Activated CD4-positive, CD25-positive, alpha-beta regulatory T cell treated with anti-CD3 and anti-CD28 coated beads, Interleukin-2, amount 50 U/mL, for 16 hours (primary cell): Measurements from ENCODE around the gene PIP5K1B.

Experiments used
- DNase-seq: peaks from one replicate; pipeline ENCODE4 v3.0.0-alpha.2; 2020; ENCODE audit warnings: low read depth, low spot score

PIP5K1B gene

GRCh38 chr9:68851657-68852056 is 146.6 kb downstream of the PIP5K1B start:
- DNase-seq = no peak

- DNase-seq = no peak
These were observed 147.9 kb downstream of the PIP5K1B start for GRCh38 chr9:68852941-68853340.

- no peak for DNase-seq
These were observed 154.3 kb downstream of the PIP5K1B start for GRCh38 chr9:68859347-68859746.

GRCh38 chr9:68860419-68860818 is 155.4 kb downstream of the PIP5K1B start:
- DNase-seq = no peak

GRCh38 chr9:68861436-68861835 is 156.4 kb downstream of the PIP5K1B start:
- DNase-seq = no peak

GRCh38 chr9:68867066-68867465 is 162.0 kb downstream of the PIP5K1B start:
- DNase-seq = no peak

GRCh38 chr9:68869022-68869421 is 164.0 kb downstream of the PIP5K1B start:
- DNase-seq = no peak

- no peak for DNase-seq
These were observed 165.0 kb downstream of the PIP5K1B start for GRCh38 chr9:68870086-68870485.

- DNase-seq = no peak
These were observed 166.2 kb downstream of the PIP5K1B start for GRCh38 chr9:68871236-68871635.

- no peak for DNase-seq
These were observed 167.0 kb downstream of the PIP5K1B start for GRCh38 chr9:68872026-68872501.

- no peak for DNase-seq
These were observed 168.1 kb downstream of the PIP5K1B start for GRCh38 chr9:68873179-68873578.

GRCh38 chr9:68876273-68876672 is 171.2 kb downstream of the PIP5K1B start:
- DNase-seq = no peak

GRCh38 chr9:68876681-68877080 is 171.6 kb downstream of the PIP5K1B start:
- DNase-seq = no peak

- no peak for DNase-seq
These were observed 172.2 kb downstream of the PIP5K1B start for GRCh38 chr9:68877219-68877618.

GRCh38 chr9:68878450-68878849 is 173.4 kb downstream of the PIP5K1B start:
- no peak for DNase-seq

GRCh38 chr9:68883224-68883623 is 178.2 kb downstream of the PIP5K1B start:
- no peak for DNase-seq

GRCh38 chr9:68887232-68887631 is 182.2 kb downstream of the PIP5K1B start:
- no peak for DNase-seq

GRCh38 chr9:68894502-68894901 is 189.5 kb downstream of the PIP5K1B start:
- no peak for DNase-seq

- no peak for DNase-seq
These were observed 190.9 kb downstream of the PIP5K1B start for GRCh38 chr9:68895741-68896478.

- no peak for DNase-seq
These were observed 191.4 kb downstream of the PIP5K1B start for GRCh38 chr9:68896486-68896885.

- DNase-seq = no peak
These were observed 192.6 kb downstream of the PIP5K1B start for GRCh38 chr9:68897577-68898145.

GRCh38 chr9:68898781-68899439 is 193.9 kb downstream of the PIP5K1B start:
- DNase-seq = no peak

GRCh38 chr9:68904454-68904853 is 199.4 kb downstream of the PIP5K1B start:
- no peak for DNase-seq
